KG1 (cell line): ENCODE results near the gene SCAMP5.

ENCODE experiments used
- DNase-seq: peaks from one replicate; lab custom pipeline; 2025; lab: John Stamatoyannopoulos, UW

Gene SCAMP5

GRCh38 chr15:75070674-75071073, 75.3 kb downstream of the SCAMP5 start:
- no peak for DNase-seq
